ENCODE measurements around the gene ANO7. TPM values are rescaled to one million over a fixed set of nuclear protein-coding genes. Genes with fewer than 3 reads are reported as not detected.

ANO7 gene
- total RNA-seq, 4 donors from 2014 or later: 0.50 to 0.65 (median 0.60) TPM; not detected in 1

DNA sequence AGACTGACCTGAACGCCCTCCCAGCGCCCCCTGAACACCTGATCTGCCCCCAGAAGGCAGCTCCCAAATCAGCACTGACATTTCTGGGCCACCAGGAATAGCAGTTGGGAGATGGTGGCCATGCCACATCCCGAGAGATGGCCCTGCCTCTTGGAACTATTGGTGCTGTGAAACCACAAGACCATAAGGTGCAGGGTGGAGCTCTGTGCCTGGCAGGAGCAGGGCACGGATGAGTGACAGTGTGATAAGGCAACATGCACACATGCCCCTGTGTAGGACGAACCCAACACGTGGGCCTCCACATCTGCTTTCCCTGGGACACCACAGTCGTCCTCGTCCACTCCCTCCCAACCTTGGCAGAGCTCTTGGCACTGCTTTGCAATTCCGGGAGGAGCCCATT, 26.9 kb downstream of the ANO7 start:
- ATAC-seq (ENCODE audit: low FRiP score): no peak
- no peak for DNase-seq (ENCODE audit: low spot score)
- no peak for TF ChIP-seq CTCF (IDR thresholded peaks at IDR 0.05)

GRCh38 chr2:241216211-241216761, 27.8 kb downstream of the ANO7 start:
- ATAC-seq (ENCODE audit: low FRiP score) (no peak), DNase-seq (ENCODE audit: low spot score) (no peak)
- no peak for TF ChIP-seq CTCF (IDR thresholded peaks at IDR 0.05)

DNA sequence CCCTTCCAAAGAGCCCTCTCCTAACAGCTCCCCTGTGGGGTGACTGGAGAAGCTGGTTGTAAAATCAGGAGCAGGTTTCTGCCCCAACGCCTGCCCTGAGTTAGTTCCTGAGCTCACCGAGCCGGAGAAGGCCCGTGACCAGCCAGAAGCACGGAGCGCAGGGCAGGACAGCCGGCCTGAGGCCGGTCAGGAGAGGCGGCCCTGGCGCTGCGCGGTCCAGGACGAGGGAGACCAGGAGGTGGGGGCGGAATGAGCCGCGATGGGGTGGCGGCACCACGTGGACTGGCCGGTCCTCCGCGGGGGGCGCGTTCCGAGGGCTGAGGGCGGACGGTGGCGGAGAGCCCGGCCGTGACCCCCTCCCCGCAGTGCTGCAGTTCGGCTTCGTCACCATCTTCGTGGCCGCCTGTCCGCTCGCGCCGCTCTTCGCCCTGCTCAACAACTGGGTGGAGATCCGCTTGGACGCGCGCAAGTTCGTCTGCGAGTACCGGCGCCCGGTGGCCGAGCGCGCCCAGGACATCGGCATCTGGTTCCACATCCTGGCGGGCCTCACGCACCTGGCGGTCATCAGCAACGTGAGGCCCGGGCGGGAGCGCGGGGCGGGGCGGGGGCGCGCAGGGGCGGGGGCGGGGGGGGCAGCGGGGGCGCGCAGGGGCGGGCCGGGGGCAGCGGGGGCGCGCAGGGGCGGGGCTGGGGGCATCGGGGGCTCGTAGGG, 29.0 kb downstream of the ANO7 start:
- ATAC-seq (ENCODE audit: low FRiP score): peak; percentile 80

GRCh38 chr2:241218131-241219029, 29.9 kb downstream of the ANO7 start:
- no peak for TF ChIP-seq CTCF (IDR thresholded peaks at IDR 0.05)
- DNase-seq (ENCODE audit: low spot score) (peak; percentile 36), ATAC-seq (ENCODE audit: low FRiP score) (peak; percentile 56)

More for the DNA sequence above, 29.0 kb downstream of the ANO7 start:
- no peak for TF ChIP-seq CTCF (IDR thresholded peaks at IDR 0.05)
- DNase-seq (ENCODE audit: low spot score): peak; percentile 34

DNA sequence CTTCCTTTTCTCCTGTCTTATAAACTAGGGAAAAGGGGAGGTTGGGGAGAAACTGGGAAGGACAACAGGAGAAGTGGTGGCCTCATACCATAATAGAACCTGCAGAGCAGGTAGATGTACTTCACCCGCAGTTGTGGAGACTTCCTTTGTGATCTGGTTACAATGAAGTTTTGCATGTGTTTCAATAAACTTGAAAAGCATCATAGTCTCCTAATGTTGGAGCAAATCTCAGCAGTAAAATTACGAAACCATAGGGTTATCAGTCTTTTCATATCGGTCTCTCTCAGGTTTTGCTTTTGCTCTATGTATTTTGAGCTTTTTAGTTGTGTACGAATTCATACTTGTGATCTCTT, 30.5 kb downstream of the ANO7 start:
- no peak for TF ChIP-seq CTCF (IDR thresholded peaks at IDR 0.05)
- DNase-seq (ENCODE audit: low spot score): no peak
- ATAC-seq (ENCODE audit: low FRiP score): no peak

- ATAC-seq (ENCODE audit: low FRiP score) (no peak), DNase-seq (ENCODE audit: low spot score) (no peak)
- TF ChIP-seq CTCF (IDR thresholded peaks at IDR 0.05): no peak
These were observed 31.4 kb downstream of the ANO7 start for GRCh38 chr2:241219856-241220356.

Data from omental fat pad (tissue), 4 donors.